K562 (cell line): ENCODE data around the gene SEMA5A. TPM values are rescaled to one million over a fixed set of nuclear protein-coding genes. Genes with fewer than 3 reads are reported as not detected.

Source experiments
- ATAC-seq: fragments of 200-7000 bp; cut with Tn5 transposase; 3 replicates; pipeline ENCODE4 v1.9.1; 2020; ENCODE audit warnings: moderate library complexity
- BruUV-seq: library from RNA; stranded (reverse); fragments of 400-500 nt; replicated peaks from 2 replicates; lab custom pipeline; 2021; lab: Mats Ljungman, UMichigan
- CTCF ChIA-PET: fragments of 300-600 bp; formaldehyde crosslinking; extraction: SDS; loops from one replicate; lab custom pipeline; 2021; ENCODE audit warnings: low intra/inter-chr PET ratio; lab: Yijun Ruan, JAX
- POLR2A ChIA-PET: fragments of 300-600, 350-650 bp; sonication (Branson Sonifier 250); formaldehyde crosslinking; extraction: SDS; loops from one replicate; lab custom pipeline; 2021; ENCODE audit warnings: antibody characterized with exemption, inconsistent platforms; lab: Yijun Ruan, JAX
- DNase-seq, 4 experiments: peaks; one replicate each; pipeline versions ENCODE4 v3.0.0 to v3.0.0-alpha.2; 2011 to 2018; ENCODE audit warnings: low spot score in 3 of 4, mixed read lengths in 3 of 4; ENCODE audit errors: extremely low read depth in 1 of 4
- FAIRE-seq: peaks from 2 replicates; lab custom pipeline; 2011; peaks lifted over from hg19 to GRCh38; lab: Jason Lieb, UNC
- H2AFZ ChIP-seq: 2 replicates; pipeline ENCODE4 v1.6.0; 2011; ENCODE audit warnings: low read depth, low read length, control low read depth, inconsistent platforms
- H3K27ac ChIP-seq: fragments of 200-600 bp; 3 replicates; pipeline ENCODE4 v1.8.0; 2011; ENCODE audit warnings: low read depth, mild to moderate bottlenecking, control low read depth, inconsistent platforms, low read length, moderate library complexity, mixed read lengths; ENCODE audit errors: extremely low read depth
- H3K27me3 ChIP-seq, 2 experiments: fragments of 300-600 bp in 1 of 2; 2 replicates in 1 of 2; 3 replicates in 1 of 2; pipeline versions ENCODE4 v1.6.0 to v1.8.0; 2011; ENCODE audit warnings: inconsistent platforms in 2 of 2, low read length in 2 of 2, mild to moderate bottlenecking in 1 of 2, mixed read lengths in 1 of 2, moderate library complexity in 1 of 2; ENCODE audit not compliant: control insufficient read depth in 2 of 2, insufficient read depth in 2 of 2
- H3K36me3 ChIP-seq: fragments of 300-600 bp; 3 replicates; pipeline ENCODE4 v1.8.0; 2011; ENCODE audit warnings: mild to moderate bottlenecking, low read length, inconsistent platforms; ENCODE audit not compliant: control insufficient read depth, insufficient read depth
- H3K4me1 ChIP-seq, 2 experiments: fragments of 200-600 bp in 1 of 2; replicated peaks in 1 of 2; 2 replicates in 1 of 2; 3 replicates in 1 of 2; pipeline versions ENCODE4 v1.5.1 to v1.8.0; 2011; ENCODE audit warnings: inconsistent platforms in 2 of 2, low read length in 2 of 2, mild to moderate bottlenecking in 1 of 2, mixed read lengths in 1 of 2, moderate library complexity in 1 of 2; ENCODE audit not compliant: control insufficient read depth in 2 of 2, insufficient read depth in 2 of 2
- H3K4me2 ChIP-seq: 2 replicates; pipeline ENCODE4 v1.6.1; 2011; ENCODE audit warnings: low read length, control low read depth, inconsistent platforms, mixed read lengths; ENCODE audit not compliant: insufficient read depth
- H3K4me3 ChIP-seq: fragments of 200-600 bp; sonication (generic), shearing (Covaris generic); 2 replicates; pipeline ENCODE4 v1.5.1; 2016; ENCODE audit warnings: control low read depth, inconsistent platforms
- H3K79me2 ChIP-seq: fragments of 200-600 bp; 3 replicates; pipeline ENCODE4 v1.8.0; 2011; ENCODE audit warnings: low read length, inconsistent platforms; ENCODE audit not compliant: control insufficient read depth, insufficient read depth
- H3K9ac ChIP-seq, 2 experiments: 2 replicates each; pipeline versions ENCODE4 v1.6.0 to v1.6.1; 2011; ENCODE audit warnings: low read depth in 2 of 2, low read length in 2 of 2, control low read depth in 1 of 2, inconsistent platforms in 1 of 2, mild to moderate bottlenecking in 1 of 2, mixed read lengths in 1 of 2; ENCODE audit not compliant: insufficient read depth in 1 of 2
- H3K9me1 ChIP-seq: one replicate; pipeline ENCODE4 v1.6.0; 2011; ENCODE audit warnings: inconsistent platforms, mild to moderate bottlenecking, low read length, moderate library complexity; ENCODE audit not compliant: control insufficient read depth, insufficient read depth
- H3K9me3 ChIP-seq: replicated peaks from 2 replicates; pipeline ENCODE4 v1.5.1; 2011; ENCODE audit warnings: low read depth, low read length, inconsistent platforms; ENCODE audit not compliant: control insufficient read depth, insufficient read depth
- H4K20me1 ChIP-seq: replicated peaks from 2 replicates; pipeline ENCODE4 v1.6.1; 2011; ENCODE audit warnings: low read length, inconsistent platforms, mixed read lengths; ENCODE audit not compliant: control insufficient read depth, insufficient read depth
- POLR3A ChIP-seq: IDR thresholded peaks from 2 replicates; pipeline ENCODE4 v1.6.1; 2011; ENCODE audit warnings: borderline replicate concordance, mild to moderate bottlenecking, moderate library complexity; ENCODE audit not compliant: insufficient read length, insufficient read depth; ENCODE audit errors: extremely low read depth
- SMAD2 ChIP-seq: fragments of 150-350 bp; IDR thresholded peaks from 2 replicates; pipeline ENCODE4 v1.6.1; 2014; ENCODE audit warnings: low read depth, mild to moderate bottlenecking, low read length
- WGBS: fragments of 100-300 bp; shearing (Covaris generic); methylation state at CpG from one replicate; pipeline ENCODE4 v1.1.6; 2016; ENCODE audit warnings: low coverage, mixed read lengths; ENCODE audit not compliant: insufficient coverage; ENCODE audit errors: missing lambda C conversion rate; 5-methylcytosine and 5-hydroxymethylcytosine counted together
- in situ Hi-C: fragments of 300-500 bp; cut with MboI; formaldehyde crosslinking; loops from 4 replicates; pipeline ENCODE4 v1.15.0; 2018; ENCODE audit warnings: inconsistent platforms, mixed read lengths
- intact Hi-C: fragments of 100-400 bp; cut with micrococcal nuclease; formaldehyde crosslinking; loops from 2 replicates; pipeline ENCODE4 v1.14.2; 2022
- polyA plus RNA-seq, 8 experiments: library from polyadenylated mRNA; depleted of rRNA in 4 of 8; stranded (reverse) in 5 of 8; unstranded in 3 of 8; fragments of >200 nt; fragmentation: Nextera tagmentation in 2 of 8; fragmentation: Illumina TruSeq in 1 of 8; extraction: Ambion mirVana in 2 of 8; extraction: Trizol in 1 of 8; gene quantifications; 2 replicates each; pipeline versions ENCODE4 v1.2.1 to v1.2.3, GENCODE V29; 2011 to 2014; ENCODE audit warnings: inconsistent platforms in 1 of 8, missing spikeins in 1 of 8
- total RNA-seq, 7 experiments: library from RNA; depleted of rRNA in 6 of 7; stranded (reverse); fragments of >200 nt in 6 of 7; fragmentation: Illumina TruSeq in 2 of 7; extraction: Trizol in 2 of 7; gene quantifications; 2 replicates each; pipeline versions ENCODE4 v1.2.1 to v1.2.3, GENCODE V29; 2011 to 2021; ENCODE audit warnings: low replicate concordance in 1 of 7
- TF ChIP-seq, protein P1 (sequence below): fragments of 450-650 bp; IDR thresholded peaks from 2 replicates; pipeline ENCODE4 v1.6.1; 2018; ENCODE audit warnings: mild to moderate bottlenecking, low read depth; ENCODE audit not compliant: partially characterized antibody
- TF ChIP-seq, protein P2 (sequence below): fragments of 250-450 bp; sonication (Bioruptor Pico); IDR thresholded peaks from 2 replicates; pipeline ENCODE4 v1.5.1; 2021; ENCODE audit warnings: mild to moderate bottlenecking

The SEMA5A gene
- total and polyA plus RNA-seq, 9 of the 15 experiments (the other 6 are each of a cell fraction or from before 2014, with no cell fraction given): 0.02 TPM; not detected in 8

DNA sequence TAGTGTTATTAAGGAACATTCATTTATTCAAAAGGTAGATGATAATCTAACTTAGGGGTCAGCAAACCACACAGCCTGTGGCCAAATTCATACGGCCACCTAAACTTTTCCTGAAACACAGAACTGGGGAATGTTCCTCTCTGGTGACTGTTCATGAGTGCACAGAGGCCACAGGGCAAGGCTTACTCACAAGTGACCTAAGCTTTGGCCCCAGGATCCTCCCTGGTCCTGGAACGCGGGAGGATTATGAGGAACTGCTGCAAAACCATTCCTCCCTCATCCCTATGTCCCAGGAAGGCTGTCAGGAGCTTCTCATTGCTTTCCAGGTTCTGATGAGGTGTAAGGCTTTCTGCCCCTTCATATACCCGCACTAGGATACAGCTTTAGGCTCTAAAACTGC, 397.6 kb downstream of the SEMA5A start:
- Histone ChIP-seq H3K9me1 (no peaks in the 10 kb centered on the region), H3K4me2 (no peak overlapping the region), H3K4me3 (no peak overlapping the region), H2AFZ (no peak overlapping the region), H3K27ac (no peak overlapping the region), H3K36me3 (no peaks in the 10 kb centered on the region), H4K20me1 (no peaks in the 10 kb centered on the region), H3K79me2 (no peaks in the 10 kb centered on the region), H3K27me3 (no peaks in the 10 kb centered on the region), H3K9me3 (no peaks in the 10 kb centered on the region), H3K4me1 (no peaks in the 10 kb centered on the region), H3K9ac (no peak overlapping the region)
- no peak for DNase-seq
- FAIRE-seq: no peak
- 0% methylated on average over 4 of the region's 4 CpGs for WGBS
- no peak for ATAC-seq
- intact Hi-C loops: no loop called here
- BruUV-seq: no TSS peak
- POLR2A ChIA-PET: no interaction called here
- in situ Hi-C loops: no loop called here
- CTCF ChIA-PET: no interaction called here
- TF ChIP-seq SMAD2 (no peak), POLR3A (no peak)
- TF ChIP-seq, protein P1, sequence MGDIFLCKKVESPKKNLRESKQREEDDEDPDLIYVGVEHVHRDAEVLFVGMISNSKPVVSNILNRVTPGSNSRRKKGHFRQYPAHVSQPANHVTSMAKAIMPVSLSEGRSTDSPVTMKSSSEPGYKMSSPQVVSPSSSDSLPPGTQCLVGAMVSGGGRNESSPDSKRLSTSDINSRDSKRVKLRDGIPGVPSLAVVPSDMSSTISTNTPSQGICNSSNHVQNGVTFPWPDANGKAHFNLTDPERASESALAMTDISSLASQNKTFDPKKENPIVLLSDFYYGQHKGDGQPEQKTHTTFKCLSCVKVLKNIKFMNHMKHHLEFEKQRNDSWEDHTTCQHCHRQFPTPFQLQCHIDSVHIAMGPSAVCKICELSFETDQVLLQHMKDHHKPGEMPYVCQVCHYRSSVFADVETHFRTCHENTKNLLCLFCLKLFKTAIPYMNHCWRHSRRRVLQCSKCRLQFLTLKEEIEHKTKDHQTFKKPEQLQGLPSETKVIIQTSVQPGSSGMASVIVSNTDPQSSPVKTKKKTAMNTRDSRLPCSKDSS: no peak
- TF ChIP-seq, protein P2, sequence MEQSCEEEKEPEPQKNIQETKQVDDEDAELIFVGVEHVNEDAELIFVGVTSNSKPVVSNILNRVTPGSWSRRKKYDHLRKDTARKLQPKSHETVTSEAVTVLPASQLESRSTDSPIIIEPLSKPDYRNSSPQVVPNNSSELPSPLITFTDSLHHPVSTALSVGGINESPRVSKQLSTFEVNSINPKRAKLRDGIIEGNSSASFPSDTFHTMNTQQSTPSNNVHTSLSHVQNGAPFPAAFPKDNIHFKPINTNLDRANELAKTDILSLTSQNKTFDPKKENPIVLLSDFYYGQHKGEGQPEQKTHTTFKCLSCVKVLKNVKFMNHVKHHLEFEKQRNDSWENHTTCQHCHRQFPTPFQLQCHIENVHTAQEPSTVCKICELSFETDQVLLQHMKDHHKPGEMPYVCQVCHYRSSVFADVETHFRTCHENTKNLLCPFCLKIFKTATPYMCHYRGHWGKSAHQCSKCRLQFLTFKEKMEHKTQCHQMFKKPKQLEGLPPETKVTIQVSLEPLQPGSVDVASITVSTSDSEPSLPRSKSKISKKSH (CRISPR knock-in tag): no peak
